GM13977 (cell line): ENCODE measurements around the gene SVOPL.

Experiments
- DNase-seq: peaks from one replicate; pipeline ENCODE4 v3.0.0; 2012; ENCODE audit warnings: low spot score
- CTCF ChIP-seq: IDR thresholded peaks from 2 replicates; pipeline ENCODE4 v1.5.1; 2012; ENCODE audit warnings: mild to moderate bottlenecking, control low read depth; ENCODE audit not compliant: insufficient read depth; ENCODE audit errors: extremely low read depth, missing control alignments
- in situ Hi-C: fragments of 300-500 bp; cut with MboI; formaldehyde crosslinking; loops from one replicate; pipeline ENCODE4 v1.12.0; 2022; ENCODE audit warnings: low sequenced_read_pairs, low pct_unique_long_range_greater_than_20kb, mixed read lengths, inconsistent platforms; ENCODE audit not compliant: unreplicated experiment

The SVOPL gene

GRCh38 chr7:138656952-138657351, 44.2 kb downstream of the SVOPL start:
- no peak for DNase-seq
- in situ Hi-C loops, result no loop called here
- no peak for TF ChIP-seq CTCF

- no peak for TF ChIP-seq CTCF
- in situ Hi-C loops, result no loop called here
- DNase-seq, result no peak
Measured at GRCh38 chr7:138654616-138655015, 46.5 kb downstream of the SVOPL start.

- no peak for TF ChIP-seq CTCF
- in situ Hi-C loops, result no loop called here
- DNase-seq, result no peak
Measured at GRCh38 chr7:138649506-138649905, 51.7 kb downstream of the SVOPL start.

- in situ Hi-C loops, result no loop called here
- no peak for TF ChIP-seq CTCF
- DNase-seq, result no peak
Measured at GRCh38 chr7:138645284-138645683, 55.9 kb downstream of the SVOPL start.

- no peak for TF ChIP-seq CTCF
- no peak for DNase-seq
- in situ Hi-C loops, result no loop called here
Measured at GRCh38 chr7:138632826-138633602, 68.1 kb downstream of the SVOPL start.

- DNase-seq, result no peak
- in situ Hi-C loops, result no loop called here
- TF ChIP-seq CTCF, result no peak
Measured at GRCh38 chr7:138632384-138632783, 68.8 kb downstream of the SVOPL start.
